Activated naive CD8-positive, alpha-beta T cell treated with anti-CD3 and anti-CD28 coated beads, Interleukin-2, amount 50 U/mL, for 16 hours (primary cell): Measurements from ENCODE around the gene SLC1A7.
"Not testable (repeated sequence)": the region's sequence is repeated elsewhere in the genome, so short reads cannot be mapped to it uniquely, and the experiment has no call there.

Experiments
- DNase-seq: peaks from one replicate; pipeline ENCODE4 v3.0.0-alpha.2; 2020; ENCODE audit warnings: low read depth, low spot score

Gene SLC1A7

DNA sequence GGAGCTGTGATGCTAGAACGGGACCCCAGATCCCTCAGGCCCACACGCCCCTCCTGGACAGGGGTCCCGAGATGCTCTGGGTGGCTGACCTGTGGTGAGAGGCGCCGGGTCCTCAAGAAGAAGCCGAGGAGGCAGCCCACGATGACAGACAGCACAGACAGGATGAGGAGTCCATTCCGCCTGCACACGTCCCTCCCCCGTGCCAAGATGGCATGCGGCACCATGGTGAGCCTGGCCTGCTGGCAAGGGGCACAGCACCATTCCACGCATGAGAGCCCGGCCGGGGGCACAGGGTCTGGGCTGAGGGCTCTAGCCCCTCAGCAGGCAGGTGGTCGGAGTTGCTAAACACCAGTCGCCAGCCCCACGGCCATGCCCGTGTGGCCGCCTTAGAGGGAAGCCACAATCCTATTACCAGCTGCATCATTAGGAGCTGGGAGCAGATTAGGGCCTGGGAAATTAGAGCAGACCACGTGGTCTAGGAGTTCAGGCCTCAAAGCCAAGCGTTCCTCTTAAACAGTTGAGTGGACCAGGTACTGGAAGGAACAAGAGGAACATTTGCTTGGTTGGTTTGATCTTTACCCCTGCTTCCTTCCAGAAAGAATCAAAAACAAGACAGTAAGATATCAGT is at the start of gene SLC1A7:
SLC1A7 (minus strand) TSS at position 413 of the 628 bp plus-strand sequence; CDS start at position 224, 189 bp downstream.
- DNase-seq = no peak

DNA sequence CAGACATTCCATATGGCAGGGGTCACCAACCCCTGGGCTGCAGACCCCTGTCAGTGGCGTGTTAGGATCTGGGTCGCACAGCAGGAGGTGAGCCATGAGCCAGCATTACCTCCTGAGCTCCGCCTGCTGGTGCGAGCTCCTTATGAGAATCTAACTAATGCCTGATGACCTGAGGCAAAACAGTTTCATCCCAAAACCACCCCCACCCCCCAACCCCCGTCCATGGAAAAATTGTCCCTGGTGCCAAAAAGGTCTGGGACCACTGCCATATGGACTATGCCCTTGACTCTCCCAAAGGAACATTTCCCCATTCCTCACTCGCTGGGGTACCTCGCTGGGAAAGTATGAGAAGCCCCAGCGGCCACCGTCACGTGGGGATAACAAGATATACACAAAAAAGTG is 47.8 kb upstream of the SLC1A7 start:
- DNase-seq = no peak

DNA sequence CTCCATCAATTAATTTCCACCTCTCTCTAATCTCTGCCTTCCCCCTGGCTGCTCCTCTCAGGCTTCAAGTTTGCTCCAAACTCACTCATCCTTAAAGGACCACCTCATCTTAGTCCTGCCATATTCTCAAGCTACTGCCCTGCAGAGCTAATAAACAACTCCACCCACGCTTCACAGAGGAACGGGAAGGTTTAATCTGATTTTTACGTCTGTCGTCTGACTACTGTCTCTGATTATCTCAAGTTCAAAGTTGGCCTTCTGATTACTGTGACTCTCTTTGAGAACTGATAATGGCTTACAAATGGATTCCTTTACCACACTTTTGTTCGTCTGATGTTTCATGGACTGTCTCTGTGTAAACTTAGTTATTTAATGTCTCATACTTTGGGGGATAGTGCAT is 46.6 kb upstream of the SLC1A7 start:
- no peak for DNase-seq

DNA sequence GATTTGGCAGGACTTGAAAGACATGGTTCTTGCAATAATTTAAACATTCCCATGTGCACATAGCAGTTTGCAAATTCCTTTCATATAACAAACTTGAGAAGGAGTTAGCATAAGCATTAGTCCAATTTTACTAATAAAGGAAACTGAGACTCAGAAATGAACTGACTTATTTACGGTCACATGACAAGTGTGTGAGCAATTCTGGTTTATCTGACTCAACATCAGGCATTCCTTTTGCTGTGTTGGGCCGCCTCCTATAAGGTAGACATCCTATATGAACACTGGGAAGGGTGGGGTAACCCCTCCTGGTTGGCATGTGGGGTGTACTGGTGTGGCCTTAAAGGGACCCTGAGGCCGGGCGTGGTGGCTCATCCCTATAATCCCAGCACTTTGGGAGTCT is 45.7 kb upstream of the SLC1A7 start:
- no peak for DNase-seq

DNA sequence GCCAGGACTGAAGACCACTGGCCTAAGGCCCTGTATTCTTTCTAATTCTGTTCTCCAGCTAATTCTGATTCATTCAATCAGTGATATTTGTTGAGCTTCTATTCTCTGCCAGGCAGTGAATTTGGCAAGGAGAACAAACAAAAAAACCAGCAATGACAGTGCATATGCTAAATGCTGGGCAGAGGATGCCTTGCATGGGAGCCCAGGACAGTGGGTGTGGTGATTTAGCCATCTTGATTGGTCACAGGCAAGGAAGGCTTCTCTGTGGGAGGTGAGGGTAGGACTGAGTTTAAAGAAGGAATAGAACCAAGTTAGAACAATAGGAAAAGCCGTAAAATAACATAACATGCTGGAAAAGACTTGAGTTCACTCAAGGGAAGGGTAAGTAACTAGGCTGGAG is 45.0 kb upstream of the SLC1A7 start:
- DNase-seq = no peak

DNA sequence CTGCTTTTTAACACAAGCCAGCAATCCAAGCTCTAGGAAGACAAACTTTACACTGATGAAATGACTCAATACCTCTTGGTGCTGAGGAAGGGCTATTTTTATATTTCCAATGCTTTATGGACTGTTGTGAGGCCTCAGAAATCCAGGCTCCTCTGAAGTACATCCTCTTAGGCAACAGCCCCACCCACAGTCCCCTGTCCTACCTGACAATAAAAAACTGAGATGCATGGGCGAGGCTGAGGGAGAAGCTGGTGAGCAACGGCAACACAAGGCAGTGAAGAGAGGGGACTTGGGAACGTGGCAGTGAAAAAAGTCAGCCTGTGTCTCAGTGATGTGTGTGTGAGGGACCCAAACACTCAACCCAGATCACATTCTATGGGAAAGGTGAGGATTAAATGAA is 44.1 kb upstream of the SLC1A7 start:
- DNase-seq = no peak

DNA sequence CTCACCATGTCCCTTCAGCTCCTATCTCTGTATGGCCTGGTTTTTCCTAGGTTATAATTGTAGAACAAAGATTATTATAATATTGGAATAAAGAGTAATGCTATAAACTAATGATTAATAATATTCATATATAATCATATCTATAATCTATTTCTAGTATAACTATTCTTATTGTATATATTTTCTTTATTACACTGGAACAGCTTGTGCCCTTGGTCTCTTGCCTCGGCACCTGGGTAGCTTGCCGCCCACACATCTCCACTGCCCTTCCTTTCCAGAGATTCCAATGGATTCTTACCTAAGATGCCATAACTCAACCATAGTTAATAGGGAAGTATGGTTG is 43.5 kb upstream of the SLC1A7 start:
- DNase-seq = not testable (repeated sequence)

DNA sequence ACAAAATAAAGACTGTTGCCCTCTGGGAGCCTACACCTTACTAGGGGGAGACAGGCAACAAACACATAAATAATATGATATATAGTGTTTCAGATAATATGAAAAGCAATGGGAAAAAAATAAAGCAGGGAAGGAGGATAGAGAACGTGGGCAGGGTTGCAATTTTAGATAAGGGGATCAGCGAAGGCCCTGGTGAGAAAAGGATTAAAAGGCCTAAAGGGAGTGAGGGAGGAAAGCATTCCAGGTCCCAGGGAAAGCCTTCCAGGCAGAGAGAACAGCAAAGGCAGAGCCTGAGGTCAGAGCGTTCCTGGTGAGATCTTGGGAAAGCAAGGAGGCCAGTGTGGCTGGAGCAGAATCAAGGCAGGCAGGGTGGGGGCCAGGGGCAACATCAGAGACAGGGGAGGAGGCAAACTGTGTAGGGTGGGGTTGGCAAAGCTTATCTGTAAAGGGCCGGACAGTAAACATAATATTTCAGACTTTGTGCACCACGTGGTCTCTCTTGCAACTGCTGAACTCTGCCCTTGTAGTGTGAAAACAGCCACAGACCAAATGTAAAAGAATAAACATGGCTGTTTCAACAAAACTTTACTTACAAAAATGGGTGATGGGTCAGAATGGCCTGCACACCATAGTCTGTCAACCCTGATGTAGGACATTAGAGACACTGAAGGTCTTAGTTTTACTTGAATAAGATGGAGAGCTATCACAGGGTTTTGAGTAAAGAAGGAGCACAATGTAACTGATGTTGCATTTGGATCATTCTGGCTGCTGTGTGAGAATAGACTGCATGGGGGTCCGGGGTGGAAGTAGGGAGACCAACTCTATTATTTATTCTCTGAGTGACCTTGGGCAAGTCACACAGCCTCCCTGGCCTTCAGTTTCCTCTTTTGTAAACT is 40.9 kb upstream of the SLC1A7 start:
- no peak for DNase-seq

DNA sequence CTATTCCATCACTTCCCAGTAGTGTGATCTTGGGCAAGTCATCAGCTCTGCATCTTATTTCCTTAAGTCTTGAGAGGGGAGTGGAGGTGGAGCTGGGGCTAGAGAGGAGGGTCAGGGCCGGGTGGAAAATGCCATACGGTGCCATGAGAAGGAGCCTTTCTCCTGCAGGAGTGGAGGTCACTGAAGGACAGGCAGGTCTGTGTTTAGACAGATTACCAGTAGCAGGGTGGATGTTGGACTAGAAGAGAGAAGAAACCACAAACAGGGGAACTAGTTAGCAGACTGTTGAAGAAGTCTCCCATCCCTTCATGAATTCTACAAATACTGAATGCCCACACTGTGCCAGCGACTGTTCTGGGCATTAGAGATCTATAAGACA is 40.3 kb upstream of the SLC1A7 start:
- DNase-seq = no peak

DNA sequence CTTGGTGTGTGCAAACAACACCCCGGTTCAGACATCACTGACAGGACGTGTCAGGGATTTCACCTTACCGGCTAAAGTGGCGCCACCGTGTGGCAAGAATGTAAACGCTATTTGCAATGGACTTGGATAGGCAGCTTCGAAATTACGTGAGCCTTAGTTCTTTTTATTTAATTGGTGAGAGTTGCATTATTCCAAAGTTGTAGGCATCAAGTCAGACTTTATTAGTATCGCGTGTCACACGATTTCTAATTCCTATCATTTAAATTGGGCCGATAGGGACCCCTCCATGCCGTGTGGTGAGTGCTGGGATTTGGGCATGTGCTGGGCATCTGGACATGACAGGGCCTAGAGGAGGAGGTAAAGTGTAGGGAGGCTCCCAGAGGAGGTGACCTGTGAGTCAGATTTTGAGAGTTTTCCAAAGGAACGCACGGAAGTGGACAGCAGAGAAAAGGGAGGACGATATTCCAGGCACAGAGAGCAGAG is 39.7 kb upstream of the SLC1A7 start:
- peak; percentile 52 for DNase-seq

DNA sequence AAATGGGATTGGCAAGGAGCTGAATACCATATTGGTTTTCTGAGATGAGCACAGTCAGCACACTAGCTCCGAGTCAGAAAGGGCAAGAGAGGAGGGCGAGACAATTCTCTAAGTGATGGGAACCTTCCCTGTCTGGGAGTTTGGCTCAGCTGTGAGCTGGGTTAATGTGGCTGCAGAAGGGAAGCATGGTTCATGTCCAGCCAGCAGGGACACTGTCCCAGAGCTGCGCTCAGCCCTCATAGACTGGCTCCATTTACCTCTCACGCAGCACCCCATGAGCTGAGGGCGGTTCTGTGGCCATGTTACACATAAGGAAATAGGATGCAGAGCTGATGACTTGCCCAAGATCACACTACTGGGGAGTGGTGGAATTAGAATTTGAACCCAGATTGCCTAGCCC is 38.5 kb upstream of the SLC1A7 start:
- DNase-seq = no peak

DNA sequence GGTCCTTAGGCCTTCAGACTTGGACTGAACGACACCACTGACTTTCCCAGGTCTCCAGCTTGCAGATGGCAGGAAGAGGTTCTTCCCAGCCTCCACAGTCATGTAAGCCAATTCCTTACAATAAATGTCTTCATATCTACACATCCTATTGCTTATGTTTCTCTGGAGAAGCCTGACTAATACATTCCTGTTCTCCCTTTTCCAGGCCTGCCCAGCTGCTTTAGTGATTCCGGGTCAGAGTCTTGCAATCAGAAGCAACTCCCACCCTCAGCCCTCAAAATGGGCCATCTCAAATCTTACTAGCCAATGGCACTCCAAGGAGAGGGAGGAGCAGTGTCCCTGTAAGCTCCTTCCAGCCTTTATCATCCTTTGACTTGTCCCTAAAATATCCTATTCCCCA is 37.8 kb upstream of the SLC1A7 start:
- no peak for DNase-seq

DNA sequence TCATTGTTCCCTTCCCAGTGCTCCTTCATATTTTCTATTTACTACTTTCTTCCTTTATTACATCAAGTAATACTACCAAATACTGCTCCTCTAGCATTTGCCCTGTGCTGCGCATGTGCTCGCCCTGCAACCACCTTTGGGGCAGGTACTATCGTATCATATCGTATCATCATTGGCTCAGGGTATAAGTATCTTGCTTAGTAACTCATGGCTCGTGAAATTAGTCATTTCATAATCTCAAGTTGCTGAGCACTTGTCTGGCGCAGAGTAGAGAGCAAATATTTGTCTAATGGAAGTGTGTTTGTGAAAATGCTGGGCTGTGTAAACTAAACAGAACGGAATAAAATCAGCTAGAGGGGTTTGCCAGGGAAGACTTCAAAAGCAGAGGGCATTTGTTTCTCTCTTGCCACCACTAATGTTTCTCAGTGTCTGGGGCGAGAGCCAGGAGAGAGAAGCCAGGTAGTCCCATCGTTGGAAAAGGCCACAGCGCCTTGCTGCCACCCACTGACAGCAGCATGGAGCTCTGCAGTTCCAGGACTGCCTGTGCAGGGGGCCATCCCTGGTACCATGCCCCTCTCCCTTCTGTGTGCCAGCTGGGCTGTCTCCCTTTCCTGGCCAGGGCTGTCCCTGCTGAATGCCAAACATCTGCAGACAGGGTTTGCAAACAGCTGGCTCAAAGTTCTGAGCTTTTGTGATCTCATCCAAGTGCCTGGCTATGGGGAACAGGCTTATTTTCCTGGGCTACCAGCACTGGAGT is 34.2 kb upstream of the SLC1A7 start:
- DNase-seq = no peak

DNA sequence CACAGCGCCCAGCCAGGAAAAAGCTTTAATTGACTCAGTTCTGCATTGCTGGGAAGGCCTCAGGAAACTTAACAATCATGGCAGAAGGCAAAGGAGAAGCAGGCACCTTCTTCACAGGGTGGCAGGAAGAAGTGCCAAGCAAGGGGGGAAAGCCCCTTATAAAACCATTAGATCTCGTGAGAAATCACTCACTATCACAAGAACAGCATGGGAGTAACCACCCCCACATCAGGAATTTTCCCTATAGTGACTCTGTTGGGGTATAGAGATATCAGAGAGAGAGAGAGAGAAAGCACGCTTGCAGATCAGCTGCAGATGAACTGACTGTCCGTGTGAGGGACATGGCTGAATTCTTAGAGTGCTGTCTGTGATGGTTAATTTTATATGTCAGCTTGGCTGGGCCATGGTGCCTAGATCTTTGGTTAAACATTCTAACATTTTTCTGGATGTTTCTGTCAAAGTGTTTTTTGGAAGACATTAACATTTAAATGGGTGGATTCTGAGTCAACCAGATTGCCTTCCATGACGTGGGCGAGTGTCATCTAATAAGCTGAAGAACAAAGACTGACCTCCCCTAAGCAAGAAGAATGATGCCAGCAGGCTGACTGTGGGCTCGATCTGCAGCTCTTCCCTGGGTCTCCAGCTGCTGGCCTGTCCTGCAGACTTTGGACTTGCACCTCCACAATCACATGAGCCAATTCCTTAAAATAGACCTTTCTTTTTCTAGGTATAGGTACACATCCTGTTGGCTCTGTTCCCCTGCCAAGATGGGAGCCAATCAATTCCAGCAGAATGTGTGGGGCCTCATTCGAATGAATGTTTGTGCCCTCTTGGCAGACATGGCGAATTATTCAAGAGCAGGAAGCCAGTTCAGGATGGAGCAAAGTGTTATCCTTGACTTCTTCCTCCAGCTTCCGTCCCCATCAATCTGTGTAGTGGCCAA is 32.8 kb upstream of the SLC1A7 start:
- DNase-seq = no peak

DNA sequence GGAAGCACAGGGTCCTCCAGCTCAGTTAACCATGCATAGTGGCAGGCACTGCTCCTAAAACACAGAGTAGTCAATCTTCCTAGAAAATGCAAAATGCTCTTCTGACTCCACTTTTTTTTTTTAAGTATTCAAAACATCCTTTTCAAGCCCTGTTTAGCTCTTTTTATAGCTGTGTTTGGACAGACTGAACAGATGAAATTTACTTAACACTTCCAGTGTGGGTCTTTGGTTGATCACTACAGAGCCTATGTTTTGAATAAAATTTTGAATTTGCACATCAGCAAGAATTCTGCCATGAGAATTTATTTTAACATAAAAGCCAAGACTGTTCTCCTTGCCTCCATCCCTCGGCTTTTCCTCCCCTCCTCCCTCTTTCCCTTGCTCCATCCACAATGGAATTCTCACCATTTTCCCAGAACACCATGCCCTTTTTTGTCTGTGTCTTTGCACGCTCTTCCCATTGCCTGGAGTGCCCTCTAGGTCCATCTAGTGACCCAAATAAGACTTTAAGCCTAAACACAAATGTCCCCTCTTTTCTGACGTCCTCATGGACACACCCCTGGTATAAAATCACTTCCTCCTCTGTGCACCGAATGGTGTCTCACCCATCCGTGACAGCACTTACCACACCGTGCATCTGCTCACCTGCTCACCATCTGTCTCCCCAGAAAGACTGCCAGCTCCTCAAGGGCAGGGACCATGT is 30.1 kb upstream of the SLC1A7 start:
- no peak for DNase-seq

DNA sequence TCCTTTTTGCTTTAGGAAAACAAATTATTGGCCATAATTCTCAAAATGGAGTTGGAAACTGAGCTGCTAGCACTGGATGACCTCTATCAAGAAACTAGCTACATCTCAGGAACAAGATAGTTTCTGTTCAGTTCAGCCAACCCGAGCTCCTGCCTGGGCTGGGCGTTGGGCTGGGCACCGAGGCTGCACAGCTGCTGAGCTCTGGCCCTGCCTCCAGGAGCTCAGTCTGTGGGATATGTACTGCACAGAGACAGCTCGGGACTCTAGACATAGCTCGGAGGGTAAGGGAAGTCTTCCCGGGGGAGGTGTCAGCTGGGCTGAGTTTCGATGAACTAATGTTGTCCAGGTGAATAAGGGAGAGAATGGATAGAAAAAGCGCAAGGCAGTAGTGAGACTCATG is 24.5 kb upstream of the SLC1A7 start:
- DNase-seq = no peak

DNA sequence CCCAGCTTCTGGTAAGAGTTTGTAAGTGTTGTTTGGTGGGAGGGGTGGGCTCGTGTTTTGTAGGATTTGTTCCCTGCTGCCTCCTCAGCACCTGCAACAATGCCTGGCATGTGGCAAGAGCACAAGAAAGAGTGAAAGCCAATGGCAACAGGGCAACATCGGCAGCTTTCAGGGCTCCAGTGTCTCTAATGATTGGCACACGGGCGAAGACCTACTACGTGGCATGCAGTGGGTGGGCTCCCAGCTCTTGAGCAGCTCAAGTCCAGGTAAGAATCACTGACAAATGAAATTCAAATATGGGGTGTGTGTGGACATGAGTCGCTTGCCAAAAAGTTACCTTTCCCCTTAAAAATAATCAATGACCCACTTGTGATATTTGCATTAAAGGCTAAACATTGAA is 23.9 kb upstream of the SLC1A7 start:
- DNase-seq = no peak

DNA sequence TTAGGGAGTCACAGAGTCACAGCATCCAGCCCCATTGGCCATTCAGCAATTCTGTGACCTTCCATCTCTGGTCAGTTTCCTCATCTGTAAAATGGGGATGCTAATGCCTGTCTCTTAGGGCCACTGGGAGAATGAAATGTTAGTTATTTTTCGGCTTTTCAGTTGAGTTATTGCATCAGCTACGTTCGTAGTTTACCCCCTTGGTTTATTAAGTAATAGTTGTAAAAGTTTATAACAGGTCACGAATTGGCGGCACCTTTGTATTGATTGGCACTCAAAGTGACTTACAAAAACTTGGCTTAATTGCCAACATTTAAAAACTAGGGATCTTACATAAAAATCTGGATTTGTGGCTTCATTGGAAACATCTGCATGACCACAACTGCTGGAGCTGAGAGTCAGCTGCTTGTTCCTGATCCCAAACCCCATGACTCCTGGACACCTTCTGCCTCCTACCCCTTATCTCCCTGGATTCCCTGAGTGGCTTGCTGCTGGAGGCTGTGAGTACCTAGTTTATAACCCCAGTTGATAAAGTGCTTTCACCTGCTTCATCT is 23.0 kb upstream of the SLC1A7 start:
- no peak for DNase-seq

DNA sequence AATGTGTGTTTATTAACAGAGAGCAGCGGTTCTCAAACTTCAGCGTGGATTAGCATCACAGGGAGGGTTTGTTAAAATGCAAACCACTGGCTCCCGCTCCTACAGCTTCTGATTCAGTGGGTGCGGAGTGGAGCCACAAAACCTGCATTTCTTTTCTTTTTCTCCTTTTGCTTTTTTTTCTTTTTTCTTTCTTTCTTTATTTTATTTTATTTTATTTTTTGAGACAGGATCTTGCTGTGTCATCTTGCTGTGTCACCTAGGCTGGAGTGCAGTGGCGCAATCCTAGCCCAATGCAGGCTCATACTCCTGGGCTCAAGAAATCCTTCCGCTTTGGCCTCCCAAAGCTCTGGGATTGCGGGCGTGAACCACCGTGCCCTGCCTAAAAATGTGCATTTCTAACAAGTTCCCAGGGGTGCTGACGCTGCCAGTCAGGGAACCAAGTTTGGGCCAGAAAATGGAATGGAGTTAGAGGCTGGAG is 20.9 kb upstream of the SLC1A7 start:
- DNase-seq = no peak

DNA sequence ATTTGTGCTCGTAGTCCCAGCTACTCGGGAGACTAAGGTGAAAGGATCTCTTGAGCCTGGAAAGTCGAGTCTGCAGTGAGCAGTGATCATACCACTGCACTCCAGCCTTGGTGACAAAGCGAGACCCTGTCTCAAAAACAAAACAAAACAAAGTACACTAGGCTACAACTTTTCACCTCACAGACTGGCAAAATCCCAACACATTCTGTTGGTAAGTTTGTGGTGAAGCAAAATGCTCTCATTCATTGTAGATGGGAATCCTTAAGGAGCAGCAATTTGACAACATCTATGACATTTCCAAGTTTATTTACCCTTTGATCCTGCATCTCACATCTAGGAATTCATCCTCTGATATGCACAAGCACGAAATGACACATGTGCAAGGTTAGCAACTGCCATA is 20.2 kb upstream of the SLC1A7 start:
- DNase-seq = no peak
